Epidermal melanocyte (primary cell): Measurements from ENCODE around the gene PSMB4.
"Not testable (repeated sequence)": the region's sequence is repeated elsewhere in the genome, so short reads cannot be mapped to it uniquely, and the experiment has no call there.

Experiments
- DNase-seq: peaks from one replicate; pipeline ENCODE4 v3.0.0; 2011; ENCODE audit warnings: low spot score; ENCODE audit not compliant: insufficient read length

The PSMB4 gene

GRCh38 chr1:151386002-151386401 is 13.4 kb upstream of the PSMB4 start:
- no peak for DNase-seq

- not testable (repeated sequence) for DNase-seq
Observed at GRCh38 chr1:151390221-151391078, 8.9 kb upstream of the PSMB4 start.

DNA sequence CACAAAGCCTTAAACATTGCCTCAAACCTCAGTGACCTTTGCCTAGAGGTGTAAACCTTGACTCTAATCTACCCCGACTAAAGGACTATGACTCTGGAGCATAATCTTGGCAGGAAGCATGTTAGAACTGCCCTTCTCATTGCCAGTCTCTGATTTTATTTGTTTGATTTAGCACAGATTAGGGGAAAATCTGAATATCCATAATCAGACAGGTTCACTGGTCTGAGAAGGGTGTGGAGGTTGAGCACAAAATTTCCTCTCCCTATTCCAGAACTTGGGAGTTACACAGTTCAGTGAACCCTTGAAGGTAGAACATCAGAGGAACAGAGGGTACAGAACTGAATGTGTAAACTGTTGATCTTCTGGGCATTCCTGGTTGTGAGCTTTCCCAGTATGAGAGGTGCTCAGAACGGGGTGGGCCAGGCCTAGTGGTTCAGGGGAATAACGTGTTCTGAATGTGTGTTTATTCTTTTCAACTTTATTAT is 8.3 kb upstream of the PSMB4 start:
- no peak for DNase-seq

DNA sequence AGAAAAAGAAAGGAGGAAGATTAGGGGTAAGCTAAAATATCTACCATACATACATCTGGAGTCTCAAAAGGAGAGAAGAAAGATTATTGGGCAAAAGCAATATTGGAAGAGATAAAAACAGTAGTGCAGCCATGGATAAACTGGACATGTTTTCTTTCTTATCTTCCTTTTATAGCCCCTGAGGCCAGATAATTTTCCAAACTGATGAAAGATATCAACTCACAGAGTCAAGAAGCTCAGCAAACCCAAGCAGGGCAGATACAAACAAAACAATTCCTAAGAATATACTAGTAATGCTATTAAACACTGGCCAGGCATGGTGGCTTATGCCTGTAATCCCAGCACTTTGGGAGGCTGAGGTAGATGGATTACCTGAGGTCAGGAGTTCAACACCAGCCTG is 5.8 kb upstream of the PSMB4 start:
- no peak for DNase-seq

DNA sequence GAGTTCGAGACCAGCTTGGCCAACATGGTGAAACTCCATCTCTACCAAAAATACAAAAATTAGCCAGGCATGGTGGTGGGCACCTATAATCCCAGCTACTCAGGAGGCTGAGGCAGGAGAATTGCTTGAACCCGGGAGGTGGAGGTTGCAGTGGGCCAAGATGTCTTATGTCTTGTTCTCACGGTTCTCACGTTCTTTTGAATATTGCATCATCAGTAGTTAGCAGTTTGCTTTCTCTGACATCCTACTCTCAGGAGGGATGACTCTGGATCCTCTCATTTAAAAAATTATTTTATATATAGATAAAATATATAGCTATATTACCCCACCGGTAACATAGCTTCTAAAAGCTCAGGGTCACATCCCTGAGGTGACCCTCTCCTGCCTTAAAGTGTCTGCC is 3.1 kb upstream of the PSMB4 start:
- DNase-seq: not testable (repeated sequence)

GRCh38 chr1:151401125-151401788 is 1.9 kb downstream of the PSMB4 start:
- DNase-seq: no peak

DNA sequence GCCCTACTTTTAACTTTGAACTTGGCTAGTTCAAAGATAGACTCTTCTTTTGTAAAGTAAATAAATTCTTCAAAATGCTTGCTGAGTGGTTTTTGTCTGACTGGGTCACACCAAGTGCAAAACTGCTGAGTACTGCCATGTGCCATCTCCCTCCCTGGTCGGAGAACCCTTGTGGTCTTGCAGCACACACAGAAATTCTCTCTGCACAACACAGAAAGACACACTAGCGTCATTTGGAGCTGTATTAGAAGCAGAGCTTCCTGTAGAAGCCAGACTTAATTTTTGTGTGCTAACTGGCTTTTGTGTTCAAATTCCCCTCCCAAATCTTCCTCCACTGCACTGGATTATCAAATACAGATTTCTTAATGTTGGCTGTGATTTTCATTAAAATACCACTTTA is 2.5 kb downstream of the PSMB4 start:
- DNase-seq: no peak

- DNase-seq: no peak
Observed at GRCh38 chr1:151402764-151403163, 3.4 kb downstream of the PSMB4 start.

- DNase-seq: no peak
Observed at GRCh38 chr1:151403612-151404011, 4.2 kb downstream of the PSMB4 start.

GRCh38 chr1:151405187-151405951 is 6.0 kb downstream of the PSMB4 start:
- DNase-seq: no peak

GRCh38 chr1:151406176-151406575 is 6.8 kb downstream of the PSMB4 start:
- DNase-seq: peak; percentile 80

DNA sequence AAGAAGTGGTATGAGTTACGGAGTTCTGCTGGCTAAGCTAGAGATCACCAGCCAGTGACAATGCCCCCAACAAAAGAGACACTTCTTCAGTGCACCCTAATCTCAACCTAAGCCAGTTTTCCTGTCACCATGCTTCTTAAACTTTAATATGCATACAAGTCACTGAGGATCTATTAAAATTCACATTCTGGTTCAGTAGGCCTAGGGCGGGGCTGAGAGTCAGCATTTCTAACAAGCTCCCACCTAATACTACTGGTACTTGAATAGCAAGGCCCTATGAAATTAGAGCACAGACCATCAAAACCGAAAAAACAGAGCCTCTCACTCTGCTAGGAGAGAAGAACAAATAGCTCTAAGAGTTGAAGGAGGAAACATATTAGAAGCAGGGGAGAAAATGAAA is 7.9 kb downstream of the PSMB4 start:
- no peak for DNase-seq

DNA sequence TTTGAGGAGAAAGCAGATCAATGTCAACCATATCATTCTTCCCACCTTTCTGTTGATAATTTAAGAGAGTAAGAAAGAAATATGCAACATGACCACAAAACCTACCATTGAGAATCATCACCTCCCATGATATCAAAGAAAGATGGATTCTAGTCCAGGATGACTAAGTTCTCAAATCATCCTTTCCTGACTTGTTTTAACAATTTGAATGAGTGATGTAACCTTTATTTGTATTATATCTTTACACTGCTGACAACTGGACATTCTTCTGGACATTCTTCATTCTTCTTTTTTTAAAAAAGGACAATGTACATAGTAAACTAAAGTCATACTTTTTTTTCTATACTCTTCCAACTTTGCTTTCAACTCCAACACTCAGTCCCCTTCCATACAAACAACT is 9.5 kb downstream of the PSMB4 start:
- DNase-seq: no peak

GRCh38 chr1:151411884-151412283 is 12.5 kb downstream of the PSMB4 start:
- DNase-seq: no peak

GRCh38 chr1:151416231-151416630 is 16.9 kb downstream of the PSMB4 start:
- DNase-seq: no peak

DNA sequence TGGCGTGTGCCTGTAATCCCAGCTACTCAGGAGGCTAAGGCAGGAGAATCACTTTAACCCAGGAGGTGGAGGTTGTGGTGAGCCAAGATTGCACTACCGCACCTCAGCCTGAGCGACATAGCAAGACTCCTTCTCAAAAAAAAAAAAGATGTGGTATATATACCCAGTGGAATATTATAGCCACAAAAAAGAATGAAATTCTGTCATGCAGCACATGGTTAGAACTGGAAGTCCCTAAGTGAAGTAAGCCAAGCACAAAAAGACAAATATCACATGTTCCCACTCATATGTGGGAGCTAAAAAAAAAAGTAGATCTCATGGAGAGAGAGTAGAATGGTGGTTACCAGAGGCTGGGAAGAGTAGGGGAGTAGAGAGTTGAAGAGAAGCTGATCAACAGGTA is 18.7 kb downstream of the PSMB4 start:
- DNase-seq: no peak

GRCh38 chr1:151419819-151420218 is 20.4 kb downstream of the PSMB4 start:
- DNase-seq: no peak

- no peak for DNase-seq
Observed at GRCh38 chr1:151425103-151425502, 25.7 kb downstream of the PSMB4 start.

GRCh38 chr1:151428068-151428467 is 28.7 kb downstream of the PSMB4 start:
- DNase-seq: no peak

GRCh38 chr1:151433827-151434226 is 34.5 kb downstream of the PSMB4 start:
- DNase-seq: not testable (repeated sequence)

DNA sequence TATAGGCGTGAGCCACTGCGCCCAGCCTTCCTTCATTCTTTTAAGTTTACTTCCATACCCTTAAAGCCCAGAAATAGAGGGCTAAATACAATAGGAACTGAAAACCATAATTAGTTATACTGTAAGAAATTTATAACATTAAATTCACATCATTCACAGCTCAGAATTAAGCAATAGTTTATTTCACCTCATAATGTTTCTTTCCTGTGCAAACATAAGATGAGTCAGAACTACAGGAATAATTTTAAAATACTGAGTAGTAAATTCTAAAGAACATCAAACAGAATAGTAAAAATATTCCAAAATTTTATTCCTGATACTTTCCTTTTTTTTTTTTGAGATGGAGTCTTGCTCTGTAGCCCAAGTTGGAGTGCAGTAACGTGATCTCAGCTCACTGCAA is 35.8 kb downstream of the PSMB4 start:
- DNase-seq: no peak

DNA sequence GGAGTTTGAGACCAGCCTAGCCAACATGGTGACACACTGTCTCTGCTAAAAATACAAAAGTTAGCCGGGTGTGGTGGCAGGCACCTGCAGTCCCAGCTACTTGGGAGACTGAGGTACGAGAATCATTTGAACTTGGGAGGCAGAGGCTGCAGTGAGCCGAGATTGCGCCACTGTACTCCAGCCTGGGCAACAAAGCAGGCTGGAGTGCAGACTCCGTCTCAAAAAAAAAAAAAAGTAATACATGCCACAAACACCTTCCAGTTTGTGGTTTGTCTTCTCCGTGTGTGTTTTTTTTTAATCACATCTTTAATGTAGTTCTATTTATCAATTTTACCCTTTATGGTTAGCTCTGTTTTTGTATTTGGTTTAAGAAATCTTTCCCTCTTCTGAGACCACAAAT is 37.6 kb downstream of the PSMB4 start:
- no peak for DNase-seq
